Vagina (tissue), 2 donors: Measurements from ENCODE around the gene EPG5.

Experiments used
- CTCF ChIP-seq, 3 experiments: fragments of 450-650 bp in 2 of 3; fragments of 200-600 bp in 1 of 3; sonication (generic) in 1 of 3; IDR thresholded peaks; one replicate each; pipeline ENCODE4 v1.5.1; 2017 to 2019; ENCODE audit warnings: antibody characterized with exemption in 3 of 3, mild to moderate bottlenecking in 2 of 3, moderate library complexity in 2 of 3
- POLR2A ChIP-seq, 2 donors: fragments of 450-650 bp; IDR thresholded peaks; one replicate each; pipeline ENCODE4 v1.6.1; 2017; ENCODE audit warnings: antibody characterized with exemption in 2 of 2, mild to moderate bottlenecking in 2 of 2, moderate library complexity in 2 of 2

- TF ChIP-seq CTCF (IDR thresholded peaks at IDR 0.05) (no peak), POLR2A (IDR thresholded peaks at IDR 0.05) (no peak)
Observed at GRCh38 chr18:45923138-45923537, 44.0 kb downstream of the EPG5 start.
